Measurements from ENCODE around the gene RGS17.
A peak's percentile ranks its signal among the peaks of the same experiment; 100 is the strongest.

Gene RGS17

DNA sequence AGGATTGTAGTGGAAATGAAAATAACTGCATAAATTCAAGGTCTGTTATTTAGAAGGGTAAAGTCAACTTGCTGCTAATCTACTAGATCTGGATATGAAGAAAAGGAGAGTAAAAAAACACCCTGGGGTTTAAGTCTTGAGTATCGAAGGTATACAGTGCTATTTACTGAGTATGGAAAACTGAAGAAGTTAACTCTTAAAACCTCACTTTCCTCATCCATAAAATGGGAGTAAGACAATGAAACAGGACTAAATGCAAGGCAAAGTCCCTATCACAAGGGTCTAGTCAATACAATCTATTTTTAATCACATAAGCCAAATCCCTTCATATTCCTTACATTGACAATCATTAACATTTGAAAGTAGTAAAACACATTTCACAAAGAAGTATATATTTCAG is 150.4 kb downstream of the RGS17 start:
- Histone ChIP-seq H4K20me1 (ENCODE audit: insufficient read depth, low read length, poor library complexity, severe bottlenecking) (peaks cover 83% of the 10 kb centered on the region), H3K79me2 (ENCODE audit: insufficient read depth, low read length) (peaks cover 93% of the 10 kb centered on the region), H3K9me2 (replicated peaks; ENCODE audit: low read depth, low read length) (no peaks in the 10 kb centered on the region), H3K27me3 (ENCODE audit: insufficient read depth, low read length, poor library complexity, severe bottlenecking) (peaks cover 3% of the 10 kb centered on the region), H2AFZ (ENCODE audit: low read length) (no peak overlapping the region), H3K4me1 (ENCODE audit: insufficient read depth, low read length, poor library complexity, severe bottlenecking) (peaks cover 56% of the 10 kb centered on the region), H3K4me2 (ENCODE audit: low read depth, low read length, poor library complexity, severe bottlenecking) (peak overlapping the region; percentile 97), H3K4me3 (ENCODE audit: low read length, poor library complexity, severe bottlenecking) (peak overlapping the region; percentile 100), H3F3A (ENCODE audit: low read depth) (no peaks in the 10 kb centered on the region), H3K36me3 (ENCODE audit: insufficient read depth, low read length) (no peaks in the 10 kb centered on the region; the same call in 1 of the 2 replicates), H3K9ac (ENCODE audit: low read depth, low read length, poor library complexity, severe bottlenecking) (peak overlapping the region; percentile 99), H3K9me3 (ENCODE audit: insufficient read depth, low read depth, low read length) (no peaks in the 10 kb centered on the region)
- no peak for TF ChIP-seq EZH2phosphoT487 (IDR thresholded peaks at IDR 0.05; ENCODE audit: borderline replicate concordance)
- TF ChIP-seq, protein P1, sequence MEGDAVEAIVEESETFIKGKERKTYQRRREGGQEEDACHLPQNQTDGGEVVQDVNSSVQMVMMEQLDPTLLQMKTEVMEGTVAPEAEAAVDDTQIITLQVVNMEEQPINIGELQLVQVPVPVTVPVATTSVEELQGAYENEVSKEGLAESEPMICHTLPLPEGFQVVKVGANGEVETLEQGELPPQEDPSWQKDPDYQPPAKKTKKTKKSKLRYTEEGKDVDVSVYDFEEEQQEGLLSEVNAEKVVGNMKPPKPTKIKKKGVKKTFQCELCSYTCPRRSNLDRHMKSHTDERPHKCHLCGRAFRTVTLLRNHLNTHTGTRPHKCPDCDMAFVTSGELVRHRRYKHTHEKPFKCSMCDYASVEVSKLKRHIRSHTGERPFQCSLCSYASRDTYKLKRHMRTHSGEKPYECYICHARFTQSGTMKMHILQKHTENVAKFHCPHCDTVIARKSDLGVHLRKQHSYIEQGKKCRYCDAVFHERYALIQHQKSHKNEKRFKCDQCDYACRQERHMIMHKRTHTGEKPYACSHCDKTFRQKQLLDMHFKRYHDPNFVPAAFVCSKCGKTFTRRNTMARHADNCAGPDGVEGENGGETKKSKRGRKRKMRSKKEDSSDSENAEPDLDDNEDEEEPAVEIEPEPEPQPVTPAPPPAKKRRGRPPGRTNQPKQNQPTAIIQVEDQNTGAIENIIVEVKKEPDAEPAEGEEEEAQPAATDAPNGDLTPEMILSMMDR (conservative IDR thresholded peaks at IDR 0.05; ENCODE audit: low read length) = no peak

DNA sequence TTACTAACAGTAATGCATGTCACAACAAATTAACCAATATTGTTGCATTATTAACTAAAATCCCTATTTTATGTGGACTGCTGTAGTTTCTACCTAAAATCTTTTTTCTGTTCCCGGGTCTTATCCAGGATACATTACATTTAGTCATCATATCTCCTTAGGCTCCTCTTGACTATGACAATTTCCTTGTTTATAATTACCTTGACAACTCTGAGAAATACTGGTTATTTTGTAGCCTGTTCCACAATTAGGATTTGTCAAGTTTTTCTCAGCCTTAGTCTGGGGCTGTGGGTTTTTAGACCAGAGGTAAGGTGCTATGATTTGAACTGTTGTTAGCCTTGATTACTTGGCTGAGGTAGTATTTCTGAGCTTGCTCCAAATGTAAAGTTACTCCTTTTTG is 152.0 kb downstream of the RGS17 start:
- Histone ChIP-seq H4K20me1 (ENCODE audit: insufficient read depth, low read length, poor library complexity, severe bottlenecking) (peaks cover 86% of the 10 kb centered on the region), H3K27me3 (ENCODE audit: insufficient read depth, low read length, poor library complexity, severe bottlenecking) (peaks cover 3% of the 10 kb centered on the region), H2AFZ (ENCODE audit: low read length) (no peak overlapping the region), H3K4me2 (ENCODE audit: low read depth, low read length, poor library complexity, severe bottlenecking) (peak overlapping the region; percentile 97), H3K9ac (ENCODE audit: low read depth, low read length, poor library complexity, severe bottlenecking) (peak overlapping the region; percentile 99), H3K36me3 (ENCODE audit: insufficient read depth, low read length) (peaks cover 13% of the 10 kb centered on the region), H3K9me3 (ENCODE audit: insufficient read depth, low read depth, low read length) (no peaks in the 10 kb centered on the region), H3F3A (ENCODE audit: low read depth) (no peaks in the 10 kb centered on the region), H3K4me3 (ENCODE audit: low read length, poor library complexity, severe bottlenecking) (peak overlapping the region; percentile 100), H3K79me2 (ENCODE audit: insufficient read depth, low read length) (peaks cover 93% of the 10 kb centered on the region), H3K4me1 (ENCODE audit: insufficient read depth, low read length, poor library complexity, severe bottlenecking) (peaks cover 53% of the 10 kb centered on the region), H3K9me2 (replicated peaks; ENCODE audit: low read depth, low read length) (no peaks in the 10 kb centered on the region)
- TF ChIP-seq, protein P1 (conservative IDR thresholded peaks at IDR 0.05; ENCODE audit: low read length) = no peak
- no peak for TF ChIP-seq EZH2phosphoT487 (IDR thresholded peaks at IDR 0.05; ENCODE audit: borderline replicate concordance)

DNA sequence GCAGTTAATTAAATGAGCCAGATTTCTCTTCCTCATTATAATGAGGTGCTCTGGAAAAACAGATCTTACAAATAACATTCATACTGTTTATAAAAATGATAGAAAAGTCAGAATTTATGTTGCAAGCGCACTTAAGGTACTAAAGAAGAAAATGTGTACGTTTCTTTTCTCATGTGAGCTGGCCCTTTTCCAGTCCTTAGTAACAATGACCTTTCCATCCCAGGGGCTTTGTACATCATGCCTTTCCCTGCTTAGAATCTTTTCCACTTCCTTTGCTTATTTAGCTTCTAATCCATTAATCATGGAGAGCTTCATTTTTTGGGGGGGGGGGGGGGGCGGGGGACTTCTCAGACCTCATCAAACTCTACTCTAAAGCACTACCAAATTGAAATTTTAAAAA is 153.0 kb downstream of the RGS17 start:
- Histone ChIP-seq H3K36me3 (ENCODE audit: insufficient read depth, low read length) (peaks cover 24% of the 10 kb centered on the region), H3K27me3 (ENCODE audit: insufficient read depth, low read length, poor library complexity, severe bottlenecking) (no peaks in the 10 kb centered on the region), H3K4me2 (ENCODE audit: low read depth, low read length, poor library complexity, severe bottlenecking) (peak overlapping the region; percentile 97), H3K4me3 (ENCODE audit: low read length, poor library complexity, severe bottlenecking) (peak overlapping the region; percentile 100), H3K9me3 (ENCODE audit: insufficient read depth, low read depth, low read length) (no peaks in the 10 kb centered on the region), H3K4me1 (ENCODE audit: insufficient read depth, low read length, poor library complexity, severe bottlenecking) (peaks cover 58% of the 10 kb centered on the region), H3K79me2 (ENCODE audit: insufficient read depth, low read length) (peaks cover 98% of the 10 kb centered on the region), H3K9ac (ENCODE audit: low read depth, low read length, poor library complexity, severe bottlenecking) (peak overlapping the region; percentile 53), H4K20me1 (ENCODE audit: insufficient read depth, low read length, poor library complexity, severe bottlenecking) (peaks cover 97% of the 10 kb centered on the region), H2AFZ (ENCODE audit: low read length) (no peak overlapping the region), H3F3A (ENCODE audit: low read depth) (no peaks in the 10 kb centered on the region), H3K9me2 (replicated peaks; ENCODE audit: low read depth, low read length) (no peaks in the 10 kb centered on the region)
- no peak for TF ChIP-seq EZH2phosphoT487 (IDR thresholded peaks at IDR 0.05; ENCODE audit: borderline replicate concordance)
- TF ChIP-seq, protein P1 (conservative IDR thresholded peaks at IDR 0.05; ENCODE audit: low read length) = no peak
